ENCODE measurements around the gene LSAMP. TPM values are rescaled to one million over a fixed set of nuclear protein-coding genes. Genes with fewer than 3 reads are reported as not detected.

LSAMP gene
- total and polyA plus RNA-seq, 2 of the 8 experiments (the other 6 are each of a cell fraction or from before 2014, with no cell fraction given) = 1.8 to 5.7 TPM

DNA sequence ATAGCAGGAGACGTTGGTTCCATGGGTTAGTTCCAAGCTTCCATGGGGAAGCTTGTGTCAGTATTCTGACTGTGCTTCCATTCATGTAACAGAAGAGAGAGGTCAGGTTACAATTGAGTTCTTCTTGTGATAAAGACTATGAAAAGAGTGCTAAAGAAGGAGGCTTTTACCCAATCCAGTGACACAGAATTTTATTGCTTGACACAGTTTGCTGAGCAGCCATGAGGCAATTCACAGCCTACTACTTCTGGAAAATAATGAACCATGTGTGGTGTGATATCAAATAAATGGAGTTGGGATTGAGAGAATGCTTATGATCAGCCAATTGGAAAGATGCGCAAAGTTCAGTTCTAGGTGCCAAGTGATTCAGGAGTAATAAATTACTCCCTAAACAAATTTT, 233.4 kb downstream of the LSAMP start:
- no peak overlapping the region for H2BK20ac ChIP-seq (ENCODE audit: low read length)
- no peak overlapping the region for H3K18ac ChIP-seq (ENCODE audit: extremely low read depth, low read length)
- no peak overlapping the region for H3K4me2 ChIP-seq (ENCODE audit: insufficient read depth in 1 of 2, low read depth in 2 of 2, low read length in 2 of 2)
- H3K27ac ChIP-seq (ENCODE audit: low read depth, low read length) = no peak overlapping the region
- POLR2A ChIA-PET (ENCODE audit: partially characterized antibody) = no interaction called here
- no peak overlapping the region for H4K8ac ChIP-seq (ENCODE audit: extremely low read depth, insufficient read depth, low read length)
- H2BK15ac ChIP-seq (ENCODE audit: low read length) = no peak overlapping the region
- no peak overlapping the region for H4K91ac ChIP-seq (replicated peaks; ENCODE audit: insufficient read length, low read length)
- no peaks in the 10 kb centered on the region for H3K4me1 ChIP-seq (replicated peaks in 1 of 4; ENCODE audit: control insufficient read depth in 3 of 4, insufficient read depth in 4 of 4, low read length in 3 of 4)
- H3K14ac ChIP-seq (ENCODE audit: insufficient read length) = no peak overlapping the region
- H3K4ac ChIP-seq (replicated peaks; ENCODE audit: insufficient read length, low read depth, low read length) = no peak overlapping the region
- no peak overlapping the region for H3K4me3 ChIP-seq (ENCODE audit: extremely low read depth in 1 of 4, insufficient read depth in 2 of 4, low read depth in 3 of 4, low read length in 4 of 4)
- 82% methylated on average over 2 of the region's 2 CpGs; no CpG with 5 or more reads in 1 of the 2 experiments for WGBS, 2 experiments (ENCODE audit: extremely low coverage in 1 of 2, insufficient coverage in 1 of 2, insufficient read length in 1 of 2, insufficient replicate concordance in 2 of 2, low coverage in 1 of 2, low lambda C conversion rate in 2 of 2, missing lambda C conversion rate in 1 of 2)
- H3K56ac ChIP-seq (replicated peaks; ENCODE audit: insufficient read length, low read depth, low read length) = no peak overlapping the region
- no peaks in the 10 kb centered on the region for H3K23me2 ChIP-seq (ENCODE audit: low read depth, low read length)
- H3K79me1 ChIP-seq (ENCODE audit: low read depth, low read length) = no peaks in the 10 kb centered on the region
- H3K23ac ChIP-seq (ENCODE audit: insufficient read length) = no peak overlapping the region
- no peaks in the 10 kb centered on the region for H3K27me3 ChIP-seq (replicated peaks in 1 of 4; ENCODE audit: control insufficient read depth in 3 of 4, extremely low read depth in 1 of 4, insufficient read depth in 3 of 4, low read length in 3 of 4)
- H3K36me3 ChIP-seq (ENCODE audit: control insufficient read depth in 2 of 4, insufficient read depth in 4 of 4, low read length in 3 of 4) = no peaks in the 10 kb centered on the region
- DNase-seq (ENCODE audit: low read depth in 1 of 2, low spot score in 2 of 2) (no peak), FAIRE-seq (no peak)
- H2AK5ac ChIP-seq (ENCODE audit: low read depth, low read length) = no peak overlapping the region
- H3K9me3 ChIP-seq (ENCODE audit: insufficient read depth in 2 of 2, low read depth in 1 of 2, low read length in 1 of 2) = peaks cover 0 to 10% of the 10 kb centered on the region in 2 experiments; a peak in 3 of 4 replicates
- no peak overlapping the region for H2BK120ac ChIP-seq (replicated peaks; ENCODE audit: low read depth, low read length)
- CTCF ChIA-PET (ENCODE audit: partially characterized antibody) = no interaction called here
- TF ChIP-seq EGR1 (IDR thresholded peaks at IDR 0.05; ENCODE audit: borderline replicate concordance, low read depth, low read length) (no peak), EZH2 (IDR thresholded peaks at IDR 0.05; ENCODE audit: low read depth, low read length, severe bottlenecking) (no peak), CEBPB (IDR thresholded peaks at IDR 0.05; ENCODE audit: low read depth, low read length) (no peak), MAFK (IDR thresholded peaks at IDR 0.05; ENCODE audit: low read depth, low read length) (no peak), HDAC2 (IDR thresholded peaks at IDR 0.05; ENCODE audit: borderline replicate concordance in 1 of 2, low read depth in 2 of 2, low read length in 2 of 2) (no peak), CREB1 (IDR thresholded peaks at IDR 0.05) (no peak), JUND (IDR thresholded peaks at IDR 0.05; ENCODE audit: low read length) (no peak), HDAC6 (IDR thresholded peaks at IDR 0.05; ENCODE audit: low read depth, low read length) (no peak), SIRT6 (IDR thresholded peaks at IDR 0.05; ENCODE audit: low read length) (no peak), CBX5 (IDR thresholded peaks at IDR 0.05; ENCODE audit: low read depth, low read length) (no peak), POLR2A (IDR thresholded peaks at IDR 0.05; ENCODE audit: control extremely low read depth in 1 of 2, low read depth in 2 of 2, low read length in 2 of 2) (no peak), TAF1 (IDR thresholded peaks at IDR 0.05; ENCODE audit: low read depth, low read length) (no peak), SP4 (IDR thresholded peaks at IDR 0.05; ENCODE audit: low read length) (no peak)
- TF ChIP-seq, protein P1, sequence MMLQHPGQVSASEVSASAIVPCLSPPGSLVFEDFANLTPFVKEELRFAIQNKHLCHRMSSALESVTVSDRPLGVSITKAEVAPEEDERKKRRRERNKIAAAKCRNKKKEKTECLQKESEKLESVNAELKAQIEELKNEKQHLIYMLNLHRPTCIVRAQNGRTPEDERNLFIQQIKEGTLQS (IDR thresholded peaks at IDR 0.05; ENCODE audit: insufficient read depth, low read depth, low read length) = no peak
- no peak overlapping the region for H2BK5ac ChIP-seq (ENCODE audit: low read depth, low read length)
- no peak overlapping the region for H3K9ac ChIP-seq (replicated peaks in 1 of 4; ENCODE audit: extremely low read depth in 1 of 4, low read depth in 3 of 4, low read length in 3 of 4)
- no peak overlapping the region for H2AFZ ChIP-seq (ENCODE audit: low read length)
- no peak overlapping the region for H4K5ac ChIP-seq (ENCODE audit: insufficient read length, low read depth, low read length)
- H4K20me1 ChIP-seq (replicated peaks in 1 of 2; ENCODE audit: control insufficient read depth in 1 of 2, insufficient read depth in 2 of 2, low read length in 2 of 2) = no peaks in the 10 kb centered on the region
- H3K79me2 ChIP-seq (ENCODE audit: control insufficient read depth in 1 of 2, insufficient read depth in 2 of 2, low read length in 2 of 2) = no peaks in the 10 kb centered on the region
- H2BK12ac ChIP-seq (ENCODE audit: low read depth, low read length) = no peak overlapping the region

Data from H1 (cell line).